IMR-90 (cell line): ENCODE results near the gene PITHD1. TPM values are rescaled to one million over a fixed set of nuclear protein-coding genes. Genes with fewer than 3 reads are reported as not detected.

Source experiments
- ATAC-seq: fragments of 200-7000 bp; cut with Tn5 transposase; 2 replicates; pipeline ENCODE4 v1.9.1; 2020; ENCODE audit warnings: low read depth, mild to moderate bottlenecking, moderate library complexity
- BruUV-seq: library from RNA; stranded (reverse); fragments of 400-500 nt; replicated peaks from 2 replicates; lab custom pipeline; 2021; lab: Mats Ljungman, UMichigan
- CTCF ChIA-PET: fragments of 300-600 bp; formaldehyde crosslinking; extraction: SDS; loops from one replicate; lab custom pipeline; 2021; ENCODE audit warnings: antibody characterized with exemption; lab: Yijun Ruan, JAX
- POLR2A ChIA-PET: fragments of 300-600 bp; sonication (Branson Sonifier 250); formaldehyde crosslinking; loops from one replicate; lab custom pipeline; 2022; ENCODE audit warnings: antibody characterized with exemption; ENCODE audit not compliant: unreplicated experiment; lab: Charles Lee
- DNase-seq: peaks from one replicate; pipeline ENCODE4 v3.0.0; 2013
- H2AFZ ChIP-seq: replicated peaks from 2 replicates; pipeline ENCODE3; 2013; ENCODE audit warnings: low read length, mild to moderate bottlenecking; ENCODE audit not compliant: poor library complexity
- H2AK5ac ChIP-seq: 2 replicates; pipeline ENCODE4 v1.6.1; 2013; ENCODE audit warnings: low read depth, low read length, inconsistent platforms
- H2AK9ac ChIP-seq: replicated peaks from 2 replicates; pipeline ENCODE3; 2013; ENCODE audit warnings: mild to moderate bottlenecking, low read depth, low read length, moderate library complexity; ENCODE audit not compliant: poor library complexity
- H2BK120ac ChIP-seq: 2 replicates; pipeline ENCODE4 v1.6.1; 2013; ENCODE audit warnings: low read depth, low read length, inconsistent platforms
- H2BK15ac ChIP-seq: 3 replicates; pipeline ENCODE4 v1.6.1; 2013; ENCODE audit warnings: low read depth, low read length, inconsistent platforms
- H2BK20ac ChIP-seq: 2 replicates; pipeline ENCODE4 v1.6.1; 2013; ENCODE audit warnings: low read depth, mild to moderate bottlenecking, inconsistent platforms, low read length, moderate library complexity
- H2BK5ac ChIP-seq: 2 replicates; pipeline ENCODE4 v1.6.1; 2013; ENCODE audit warnings: mild to moderate bottlenecking, low read depth, low read length, inconsistent platforms; ENCODE audit not compliant: poor library complexity, severe bottlenecking
- H3K14ac ChIP-seq: replicated peaks from 2 replicates; pipeline ENCODE4 v1.6.1; 2013; ENCODE audit warnings: low read depth, low read length, inconsistent platforms
- H3K18ac ChIP-seq: 2 replicates; pipeline ENCODE4 v1.6.1; 2013; ENCODE audit warnings: low read depth, low read length, control low read depth
- H3K23ac ChIP-seq: 2 replicates; pipeline ENCODE4 v1.6.1; 2013; ENCODE audit warnings: low read depth, low read length, inconsistent platforms
- H3K27ac ChIP-seq: 2 replicates; pipeline ENCODE4 v1.5.1; 2013; ENCODE audit warnings: mild to moderate bottlenecking, control low read depth, low read length; ENCODE audit not compliant: insufficient read depth
- H3K27me3 ChIP-seq: 2 replicates; pipeline ENCODE4 v1.6.1; 2013; ENCODE audit warnings: low read length; ENCODE audit not compliant: control insufficient read depth, insufficient read depth
- H3K36me3 ChIP-seq: 2 replicates; pipeline ENCODE4 v1.6.1; 2013; ENCODE audit warnings: low read length, mixed read lengths; ENCODE audit not compliant: control insufficient read depth, insufficient read depth
- H3K4ac ChIP-seq: 2 replicates; pipeline ENCODE4 v1.6.1; 2013; ENCODE audit warnings: low read depth, low read length, inconsistent platforms
- H3K4me1 ChIP-seq: 2 replicates; pipeline ENCODE4 v1.6.1; 2013; ENCODE audit warnings: low read length, mixed read lengths; ENCODE audit not compliant: control insufficient read depth, insufficient read depth
- H3K4me2 ChIP-seq: 2 replicates; pipeline ENCODE4 v1.6.1; 2013; ENCODE audit warnings: low read depth, mild to moderate bottlenecking, control low read depth, low read length, moderate library complexity
- H3K4me3 ChIP-seq: 2 replicates; pipeline ENCODE4 v1.5.1; 2013; ENCODE audit warnings: low read depth, mild to moderate bottlenecking, control low read depth, low read length, moderate library complexity; ENCODE audit not compliant: insufficient read depth
- H3K56ac ChIP-seq: 2 replicates; pipeline ENCODE4 v1.6.1; 2013; ENCODE audit warnings: low read length, inconsistent platforms; ENCODE audit not compliant: insufficient read depth; ENCODE audit errors: extremely low read depth
- H3K79me1 ChIP-seq, 2 experiments: 2 replicates each; pipeline ENCODE4 v1.6.1; 2013; ENCODE audit warnings: low read length in 2 of 2, inconsistent platforms in 1 of 2, low read depth in 1 of 2
- H3K9ac ChIP-seq: 2 replicates; pipeline ENCODE4 v1.6.1; 2013; ENCODE audit warnings: low read depth, low read length, control low read depth
- H3K9me1 ChIP-seq: 2 replicates; pipeline ENCODE4 v1.6.1; 2013; ENCODE audit warnings: low read length, inconsistent platforms; ENCODE audit not compliant: insufficient read depth
- H3K9me3 ChIP-seq: 2 replicates; pipeline ENCODE4 v1.6.1; 2013; ENCODE audit warnings: low read length; ENCODE audit not compliant: control insufficient read depth, insufficient read depth
- H4K20me1 ChIP-seq: 2 replicates; pipeline ENCODE4 v1.6.1; 2013; ENCODE audit warnings: low read length, inconsistent platforms; ENCODE audit not compliant: insufficient read depth
- H4K5ac ChIP-seq: 2 replicates; pipeline ENCODE4 v1.6.1; 2013; ENCODE audit warnings: mild to moderate bottlenecking, low read depth, low read length, control low read depth
- H4K8ac ChIP-seq, 2 experiments: 2 replicates each; pipeline ENCODE4 v1.6.1; 2013; ENCODE audit warnings: low read depth in 2 of 2, low read length in 2 of 2, control low read depth in 1 of 2, inconsistent platforms in 1 of 2
- H4K91ac ChIP-seq: 2 replicates; pipeline ENCODE4 v1.6.1; 2013; ENCODE audit warnings: low read depth, low read length, inconsistent platforms; ENCODE audit not compliant: insufficient read depth
- BHLHE40 ChIP-seq: fragments of 150-350 bp; IDR thresholded peaks from 2 replicates; pipeline ENCODE4 v1.6.1; 2016; ENCODE audit warnings: mild to moderate bottlenecking, low read depth, low read length
- CEBPB ChIP-seq: IDR thresholded peaks from 2 replicates; pipeline ENCODE4 v1.6.1; 2012; ENCODE audit warnings: low read depth, low read length, improper control_type of control experiment
- CHD1 ChIP-seq: IDR thresholded peaks from 2 replicates; pipeline ENCODE4 v1.6.1; 2012; ENCODE audit warnings: low read depth, low read length, improper control_type of control experiment
- CTCF ChIP-seq: conservative IDR thresholded peaks from 2 replicates; pipeline ENCODE4 v1.5.1; 2012; ENCODE audit warnings: mild to moderate bottlenecking, low read depth, low read length, improper control_type of control experiment
- FOS ChIP-seq: fragments of 150-350 bp; IDR thresholded peaks from 2 replicates; pipeline ENCODE4 v1.6.1; 2016; ENCODE audit warnings: low read depth, low read length
- MAFK ChIP-seq: IDR thresholded peaks from 2 replicates; pipeline ENCODE4 v1.6.1; 2012; ENCODE audit warnings: low read depth, low read length, improper control_type of control experiment
- MAZ ChIP-seq: IDR thresholded peaks from 2 replicates; pipeline ENCODE4 v1.6.1; 2012; ENCODE audit warnings: low read depth, mild to moderate bottlenecking, low read length, improper control_type of control experiment, moderate library complexity, borderline replicate concordance
- MXI1 ChIP-seq: IDR thresholded peaks from 2 replicates; pipeline ENCODE4 v1.6.1; 2012; ENCODE audit warnings: low read depth, mild to moderate bottlenecking, low read length, moderate library complexity, borderline replicate concordance
- NFE2L2 ChIP-seq: fragments of 150-350 bp; IDR thresholded peaks from 2 replicates; pipeline ENCODE4 v1.6.1; 2016; ENCODE audit warnings: low read depth, mild to moderate bottlenecking, low read length
- POLR2A ChIP-seq: IDR thresholded peaks from 2 replicates; pipeline ENCODE4 v1.6.1; 2012; ENCODE audit warnings: mild to moderate bottlenecking, low read depth, low read length
- RAD21 ChIP-seq: IDR thresholded peaks from 2 replicates; pipeline ENCODE4 v1.6.1; 2012; ENCODE audit warnings: low read length, improper control_type of control experiment
- RCOR1 ChIP-seq: IDR thresholded peaks from 2 replicates; pipeline ENCODE4 v1.6.1; 2012; ENCODE audit warnings: mild to moderate bottlenecking, low read length, improper control_type of control experiment; ENCODE audit not compliant: insufficient replicate concordance
- RFX5 ChIP-seq: IDR thresholded peaks from 2 replicates; pipeline ENCODE4 v1.8.0; 2012; ENCODE audit warnings: low read depth, mild to moderate bottlenecking, low read length, moderate library complexity
- SMC3 ChIP-seq: fragments of 150-350 bp; IDR thresholded peaks from 2 replicates; pipeline ENCODE4 v1.6.1; 2016; ENCODE audit warnings: low read depth, mild to moderate bottlenecking, antibody characterized with exemption, low read length, moderate library complexity
- WGBS, 2 experiments: methylation state at CpG; one replicate each; pipeline versions ENCODE4 v1.1.5 to v1.1.7; 2013; ENCODE audit warnings: missing lambda C conversion rate in 2 of 2; ENCODE audit not compliant: insufficient read length in 1 of 2; ENCODE audit errors: extremely low coverage in 2 of 2; 5-methylcytosine and 5-hydroxymethylcytosine counted together
- dilution Hi-C: fragments of 300-500 bp; cut with HindIII; formaldehyde crosslinking; loops from one replicate; pipeline ENCODE4 v1.14.3; 2018; ENCODE audit warnings: low sequenced_read_pairs; ENCODE audit not compliant: unreplicated experiment
- in situ Hi-C: fragments of 300-500 bp; cut with MboI; formaldehyde crosslinking; loops from 3 replicates; pipeline ENCODE4 v1.14.3; 2019; ENCODE audit warnings: low sequenced_read_pairs, inconsistent platforms, mixed read lengths
- intact Hi-C: fragments of 100-400 bp; cut with micrococcal nuclease; formaldehyde crosslinking; loops from 2 replicates; pipeline ENCODE4 v1.10.0; 2022
- polyA plus RNA-seq, 3 experiments: library from polyadenylated mRNA; depleted of rRNA; stranded (reverse); fragments of >200 nt; gene quantifications; 2 replicates each; pipeline ENCODE4 v1.2.3, GENCODE V29; 2012; ENCODE audit warnings: low replicate concordance in 1 of 3
- total RNA-seq: library from RNA; depleted of rRNA; stranded (reverse); fragments of >200 nt; gene quantifications from 2 replicates; pipeline ENCODE4 v1.2.3, GENCODE V29; 2012
- TF ChIP-seq, protein P1 (sequence below): fragments of 150-350 bp; IDR thresholded peaks from 2 replicates; pipeline ENCODE4 v1.6.1; 2016; ENCODE audit warnings: low read depth, mild to moderate bottlenecking, low read length, moderate library complexity, borderline replicate concordance
- TF ChIP-seq, protein P2 (sequence below): fragments of 150-350 bp; IDR thresholded peaks from 2 replicates; pipeline ENCODE4 v1.6.1; 2017; ENCODE audit warnings: mild to moderate bottlenecking, antibody characterized with exemption, low read length, low read depth

PITHD1 gene
- total and polyA plus RNA-seq, 2 of the 4 experiments (the other 2 are of a cell fraction), result 23.8 to 32.0 TPM

- Histone ChIP-seq H3K23ac (no peak overlapping the region), H2AFZ (no peak overlapping the region), H3K56ac (no peak overlapping the region), H4K5ac (no peak overlapping the region), H3K36me3 (no peaks in the 10 kb centered on the region), H4K91ac (no peak overlapping the region), H4K8ac (no peak overlapping the region), H2AK9ac (no peak overlapping the region), H4K20me1 (no peaks in the 10 kb centered on the region), H3K18ac (no peak overlapping the region), H3K9ac (no peak overlapping the region), H3K4me2 (no peak overlapping the region), H3K27ac (no peak overlapping the region), H3K14ac (no peak overlapping the region), H2BK20ac (no peak overlapping the region), H3K9me1 (no peaks in the 10 kb centered on the region), H3K4me1 (no peaks in the 10 kb centered on the region), H2AK5ac (no peak overlapping the region), H2BK15ac (no peak overlapping the region), H2BK5ac (no peak overlapping the region), H3K4ac (no peak overlapping the region), H3K4me3 (no peak overlapping the region), H3K9me3 (no peaks in the 10 kb centered on the region), H3K27me3 (peaks cover 13% of the 10 kb centered on the region), H2BK120ac (no peak overlapping the region), H3K79me1 (no peaks in the 10 kb centered on the region)
- in situ Hi-C loops, result no loop called here
- POLR2A ChIA-PET, result no interaction called here
- dilution Hi-C loops, result no loop called here
- CTCF ChIA-PET, result no interaction called here
- BruUV-seq, result no TSS peak
- no peak for ATAC-seq
- intact Hi-C loops, result no loop called here
- DNase-seq, result no peak
- TF ChIP-seq MXI1 (no peak), CEBPB (no peak), POLR2A (no peak), CHD1 (no peak), RFX5 (no peak), CTCF (no peak), NFE2L2 (no peak), BHLHE40 (no peak), RAD21 (no peak), SMC3 (no peak), MAFK (no peak), RCOR1 (no peak), MAZ (no peak), FOS (no peak)
- TF ChIP-seq, protein P1, sequence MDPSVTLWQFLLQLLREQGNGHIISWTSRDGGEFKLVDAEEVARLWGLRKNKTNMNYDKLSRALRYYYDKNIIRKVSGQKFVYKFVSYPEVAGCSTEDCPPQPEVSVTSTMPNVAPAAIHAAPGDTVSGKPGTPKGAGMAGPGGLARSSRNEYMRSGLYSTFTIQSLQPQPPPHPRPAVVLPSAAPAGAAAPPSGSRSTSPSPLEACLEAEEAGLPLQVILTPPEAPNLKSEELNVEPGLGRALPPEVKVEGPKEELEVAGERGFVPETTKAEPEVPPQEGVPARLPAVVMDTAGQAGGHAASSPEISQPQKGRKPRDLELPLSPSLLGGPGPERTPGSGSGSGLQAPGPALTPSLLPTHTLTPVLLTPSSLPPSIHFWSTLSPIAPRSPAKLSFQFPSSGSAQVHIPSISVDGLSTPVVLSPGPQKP, result no peak
- TF ChIP-seq, protein P2, sequence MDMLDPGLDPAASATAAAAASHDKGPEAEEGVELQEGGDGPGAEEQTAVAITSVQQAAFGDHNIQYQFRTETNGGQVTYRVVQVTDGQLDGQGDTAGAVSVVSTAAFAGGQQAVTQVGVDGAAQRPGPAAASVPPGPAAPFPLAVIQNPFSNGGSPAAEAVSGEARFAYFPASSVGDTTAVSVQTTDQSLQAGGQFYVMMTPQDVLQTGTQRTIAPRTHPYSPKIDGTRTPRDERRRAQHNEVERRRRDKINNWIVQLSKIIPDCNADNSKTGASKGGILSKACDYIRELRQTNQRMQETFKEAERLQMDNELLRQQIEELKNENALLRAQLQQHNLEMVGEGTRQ, result no peak
- WGBS, 2 experiments, result no CpG with 5 or more reads among the region's 3 CpGs
These were observed 57.8 kb downstream of the PITHD1 start for GRCh38 chr1:23836037-23836436.
